NB4 (cell line): ENCODE results near the gene NDUFS8.

Source experiments
- DNase-seq: peaks from one replicate; pipeline ENCODE4 v3.0.0; 2010; ENCODE audit warnings: low read depth
- H3K4me3 ChIP-seq: one replicate; pipeline ENCODE4 v1.5.1; 2011; ENCODE audit warnings: mild to moderate bottlenecking, low read depth, low read length, moderate library complexity
- MYC ChIP-seq: IDR thresholded peaks from 2 replicates; pipeline ENCODE4 v1.6.1; 2011; ENCODE audit warnings: low read depth, low read length
- POLR2A ChIP-seq: IDR thresholded peaks from 2 replicates; pipeline ENCODE4 v1.6.1; 2011; ENCODE audit warnings: mild to moderate bottlenecking; ENCODE audit not compliant: insufficient read length; ENCODE audit errors: extremely low read depth
- TF ChIP-seq, protein P1 (sequence below): IDR thresholded peaks from 2 replicates; pipeline ENCODE4 v1.6.1; 2011; ENCODE audit warnings: low read depth, low read length
- TF ChIP-seq, protein P2 (sequence below): IDR thresholded peaks from one replicate; pipeline ENCODE4 v1.5.1; 2012; ENCODE audit warnings: low read depth, low read length

NDUFS8 gene

DNA sequence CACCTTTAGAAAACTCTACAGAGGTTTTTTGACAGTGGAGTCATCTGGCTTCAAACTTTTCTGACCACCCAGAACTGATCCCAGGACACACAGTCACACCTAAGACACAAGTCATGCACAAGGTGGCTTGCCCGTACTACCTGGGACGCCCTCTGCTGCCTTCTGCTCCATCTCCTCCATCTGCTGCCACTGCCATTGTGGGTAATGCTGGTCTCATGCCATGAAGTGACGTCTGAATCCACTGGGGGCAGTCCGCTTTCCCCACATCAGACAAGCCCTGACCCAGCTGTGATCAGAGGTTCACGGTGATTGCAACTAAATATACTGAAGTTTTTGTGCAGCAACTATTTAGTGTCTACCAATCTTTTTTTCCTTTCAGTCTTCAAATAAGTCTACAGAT is 5.4 kb upstream of the NDUFS8 start:
- TF ChIP-seq, protein P1, sequence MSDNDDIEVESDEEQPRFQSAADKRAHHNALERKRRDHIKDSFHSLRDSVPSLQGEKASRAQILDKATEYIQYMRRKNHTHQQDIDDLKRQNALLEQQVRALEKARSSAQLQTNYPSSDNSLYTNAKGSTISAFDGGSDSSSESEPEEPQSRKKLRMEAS = no peak
- TF ChIP-seq POLR2A = no peak
- TF ChIP-seq MYC = no peak
- TF ChIP-seq, protein P2, sequence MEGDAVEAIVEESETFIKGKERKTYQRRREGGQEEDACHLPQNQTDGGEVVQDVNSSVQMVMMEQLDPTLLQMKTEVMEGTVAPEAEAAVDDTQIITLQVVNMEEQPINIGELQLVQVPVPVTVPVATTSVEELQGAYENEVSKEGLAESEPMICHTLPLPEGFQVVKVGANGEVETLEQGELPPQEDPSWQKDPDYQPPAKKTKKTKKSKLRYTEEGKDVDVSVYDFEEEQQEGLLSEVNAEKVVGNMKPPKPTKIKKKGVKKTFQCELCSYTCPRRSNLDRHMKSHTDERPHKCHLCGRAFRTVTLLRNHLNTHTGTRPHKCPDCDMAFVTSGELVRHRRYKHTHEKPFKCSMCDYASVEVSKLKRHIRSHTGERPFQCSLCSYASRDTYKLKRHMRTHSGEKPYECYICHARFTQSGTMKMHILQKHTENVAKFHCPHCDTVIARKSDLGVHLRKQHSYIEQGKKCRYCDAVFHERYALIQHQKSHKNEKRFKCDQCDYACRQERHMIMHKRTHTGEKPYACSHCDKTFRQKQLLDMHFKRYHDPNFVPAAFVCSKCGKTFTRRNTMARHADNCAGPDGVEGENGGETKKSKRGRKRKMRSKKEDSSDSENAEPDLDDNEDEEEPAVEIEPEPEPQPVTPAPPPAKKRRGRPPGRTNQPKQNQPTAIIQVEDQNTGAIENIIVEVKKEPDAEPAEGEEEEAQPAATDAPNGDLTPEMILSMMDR = no peak
- peak; percentile 48 for DNase-seq
- no peak overlapping the region for H3K4me3 ChIP-seq

DNA sequence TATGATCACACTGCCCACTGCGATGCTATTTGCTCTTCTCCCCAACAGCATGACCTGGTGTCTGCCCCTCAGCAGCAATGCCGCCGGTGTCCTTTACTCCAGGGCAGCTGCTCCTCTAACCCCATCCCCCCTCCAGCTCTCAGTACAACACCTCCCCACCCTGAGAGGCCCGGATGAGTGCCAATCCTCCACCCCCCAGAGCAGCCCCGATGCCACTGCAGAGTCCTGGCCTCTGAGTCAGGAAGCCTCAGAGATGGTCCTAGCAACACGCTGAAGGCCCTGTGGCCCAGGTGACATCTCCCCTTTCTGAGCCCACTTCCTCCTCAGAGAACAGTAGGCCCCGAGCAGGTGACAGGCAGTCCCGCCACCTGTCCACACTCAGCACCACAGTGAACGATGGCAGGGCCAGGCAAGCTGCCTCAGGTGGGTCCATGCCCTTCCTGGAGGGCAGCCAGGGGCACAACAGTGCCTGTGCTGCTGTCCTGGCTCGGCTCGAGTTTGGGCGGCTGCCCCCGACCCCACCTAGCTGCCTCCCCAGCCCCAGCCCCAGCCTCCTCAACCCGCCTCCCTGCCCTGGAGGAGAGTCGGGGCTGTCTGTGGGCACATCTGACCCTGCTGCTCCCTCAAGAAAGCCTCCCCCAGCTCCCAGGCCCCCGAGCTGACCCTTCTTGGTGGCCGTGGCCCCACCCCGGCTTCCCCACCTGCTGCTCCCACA is 3.9 kb upstream of the NDUFS8 start:
- no peak overlapping the region for H3K4me3 ChIP-seq
- TF ChIP-seq, protein P2 = no peak
- TF ChIP-seq POLR2A (no peak), MYC (no peak)
- TF ChIP-seq, protein P1 = no peak
- DNase-seq = no peak

DNA sequence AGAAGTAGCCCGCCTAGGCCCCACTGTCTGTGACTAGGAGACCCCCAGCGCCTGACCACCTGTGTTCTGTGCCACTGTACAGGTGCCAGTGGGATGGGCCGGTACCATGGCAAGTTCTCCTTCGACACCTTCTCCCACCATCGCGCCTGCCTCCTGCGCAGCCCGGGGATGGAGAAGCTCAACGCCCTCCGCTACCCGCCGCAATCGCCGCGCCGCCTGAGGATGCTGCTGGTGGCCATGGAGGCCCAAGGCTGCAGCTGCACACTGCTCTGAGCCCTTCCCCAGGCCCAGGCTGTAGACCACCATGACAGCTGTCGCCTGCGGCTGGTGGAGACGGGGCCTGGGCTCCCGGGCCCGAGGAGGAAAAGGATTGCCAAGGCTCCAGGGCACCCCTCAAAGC is 2.8 kb upstream of the NDUFS8 start:
- TF ChIP-seq MYC (no peak), POLR2A (no peak)
- TF ChIP-seq, protein P1 = no peak
- TF ChIP-seq, protein P2 = no peak
- DNase-seq = no peak
- H3K4me3 ChIP-seq = no peak overlapping the region

DNA sequence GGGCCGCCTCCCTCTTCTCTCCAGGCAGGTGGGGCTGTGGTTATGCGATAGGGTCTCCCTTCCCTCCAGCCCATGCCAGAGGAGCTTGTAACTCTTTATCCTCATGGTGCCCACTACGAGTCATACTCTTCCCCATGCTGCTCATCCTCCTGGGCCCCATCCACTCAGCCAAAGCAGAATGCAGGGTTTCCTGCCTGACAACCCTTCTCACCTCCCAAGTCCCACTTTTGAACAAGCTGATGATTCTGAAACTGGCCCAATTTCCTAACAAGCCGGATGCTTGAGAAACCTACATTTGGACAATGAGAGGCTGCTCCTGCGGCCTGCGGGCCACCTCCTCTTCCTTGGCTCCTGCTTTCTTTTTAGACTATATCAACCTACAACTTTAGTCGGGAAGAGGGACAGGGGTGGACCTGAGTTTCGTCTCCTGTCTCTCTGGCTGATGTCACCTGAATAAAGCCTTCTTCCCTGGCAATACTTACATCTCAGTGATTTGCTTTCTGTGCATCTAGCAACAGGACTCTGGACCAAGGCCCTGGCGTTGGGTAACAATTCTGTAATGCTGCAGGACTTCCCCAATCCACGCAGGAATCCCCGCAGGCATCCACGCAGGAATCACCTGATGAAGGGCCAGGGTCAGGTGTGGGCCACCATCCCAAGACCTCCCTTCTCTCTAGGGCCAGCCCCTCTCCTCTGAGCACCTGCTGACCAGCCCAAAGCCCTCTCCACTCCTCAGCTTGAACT is 1.5 kb upstream of the NDUFS8 start:
- peak; percentile 73 for DNase-seq
- TF ChIP-seq, protein P1 = no peak
- TF ChIP-seq POLR2A = no peak
- no peak for TF ChIP-seq MYC
- TF ChIP-seq, protein P2 = no peak
- peak overlapping the region; percentile 78 for H3K4me3 ChIP-seq

DNA sequence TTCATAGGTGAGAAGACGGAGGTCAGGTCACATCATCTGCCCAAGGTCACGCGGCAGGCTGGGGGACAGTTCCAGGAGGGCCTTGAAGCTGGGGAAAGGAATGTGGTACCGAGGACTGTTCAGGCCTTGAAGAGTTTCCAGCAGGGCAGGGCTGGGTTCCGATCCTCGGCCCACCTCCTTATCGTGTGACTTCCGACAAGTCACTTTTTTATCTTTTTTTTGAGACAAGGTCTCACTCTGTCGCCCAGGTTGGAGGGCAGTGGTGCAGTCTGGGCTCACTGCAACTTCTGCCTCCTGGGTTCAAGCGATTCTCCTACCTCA is 623 bp downstream of the NDUFS8 start:
- TF ChIP-seq, protein P1 = no peak
- no peak for TF ChIP-seq POLR2A
- TF ChIP-seq, protein P2 = no peak
- no peak; the same call in 1 of the 2 replicates for TF ChIP-seq MYC
- H3K4me3 ChIP-seq = peak overlapping the region; percentile 97
- no peak for DNase-seq
